Measurements from ENCODE around the gene ASIC4. TPM values are rescaled to one million over a fixed set of nuclear protein-coding genes. Genes with fewer than 3 reads are reported as not detected.

Gene ASIC4
- total RNA-seq, 1 experiment from 2014 or later: not detected

GRCh38 chr2:219557791-219558785 lies 43.8 kb downstream of the ASIC4 start:
- DNase-seq (ENCODE audit: low read depth in 1 of 2, low spot score in 2 of 2): no peak
- no peak overlapping the region for H3K27ac ChIP-seq
- H3K36me3 ChIP-seq: no peaks in the 10 kb centered on the region
- H3K27me3 ChIP-seq (replicated peaks): no peaks in the 10 kb centered on the region
- H3K9me3 ChIP-seq (replicated peaks): no peaks in the 10 kb centered on the region
- peaks cover under 1% of the 10 kb centered on the region for H3K4me1 ChIP-seq (replicated peaks)
- H3K4me3 ChIP-seq: no peak overlapping the region

GRCh38 chr2:219559156-219559915 lies 45.1 kb downstream of the ASIC4 start:
- Histone ChIP-seq H3K27ac (no peak overlapping the region), H3K9me3 (replicated peaks) (no peaks in the 10 kb centered on the region)
- no peak for DNase-seq (ENCODE audit: low read depth in 1 of 2, low spot score in 2 of 2)

GRCh38 chr2:219560037-219560892 lies 46.0 kb downstream of the ASIC4 start:
- Histone ChIP-seq H3K36me3 (no peaks in the 10 kb centered on the region; the same call in 1 of the 2 replicates), H3K4me3 (no peak overlapping the region)
- DNase-seq (ENCODE audit: low read depth in 1 of 2, low spot score in 2 of 2): no peak

More at GRCh38 chr2:219559156-219559915, 45.1 kb downstream of the ASIC4 start:
- H3K4me3 ChIP-seq: no peak overlapping the region
- H3K36me3 ChIP-seq: no peaks in the 10 kb centered on the region; the same call in 1 of the 2 replicates
- H3K4me1 ChIP-seq (replicated peaks): no peaks in the 10 kb centered on the region
- no peaks in the 10 kb centered on the region for H3K27me3 ChIP-seq (replicated peaks)

GRCh38 chr2:219560893-219561178 lies 46.6 kb downstream of the ASIC4 start:
- Histone ChIP-seq H3K27me3 (replicated peaks) (no peaks in the 10 kb centered on the region), H3K4me3 (no peak overlapping the region), H3K4me1 (replicated peaks) (no peaks in the 10 kb centered on the region), H3K9me3 (replicated peaks) (no peaks in the 10 kb centered on the region), H3K27ac (no peak overlapping the region), H3K36me3 (peaks cover under 1% of the 10 kb centered on the region; the same call in 1 of the 2 replicates)
- DNase-seq (ENCODE audit: low read depth in 1 of 2, low spot score in 2 of 2): no peak

More at GRCh38 chr2:219560037-219560892, 46.0 kb downstream of the ASIC4 start:
- H3K27me3 ChIP-seq (replicated peaks): no peaks in the 10 kb centered on the region
- no peaks in the 10 kb centered on the region for H3K9me3 ChIP-seq (replicated peaks)
- H3K27ac ChIP-seq: no peak overlapping the region
- no peaks in the 10 kb centered on the region for H3K4me1 ChIP-seq (replicated peaks)

GRCh38 chr2:219561179-219562048 lies 47.1 kb downstream of the ASIC4 start:
- Histone ChIP-seq H3K4me1 (replicated peaks) (no peaks in the 10 kb centered on the region), H3K36me3 (peaks cover 4% of the 10 kb centered on the region; the same call in 1 of the 2 replicates), H3K9me3 (replicated peaks) (no peaks in the 10 kb centered on the region), H3K27me3 (replicated peaks) (no peaks in the 10 kb centered on the region), H3K27ac (no peak overlapping the region), H3K4me3 (no peak overlapping the region)
- DNase-seq (ENCODE audit: low read depth in 1 of 2, low spot score in 2 of 2): no peak

GRCh38 chr2:219562049-219563020 lies 48.1 kb downstream of the ASIC4 start:
- H3K27ac ChIP-seq: no peak overlapping the region
- no peaks in the 10 kb centered on the region for H3K4me1 ChIP-seq (replicated peaks)
- no peak overlapping the region for H3K4me3 ChIP-seq
- no peaks in the 10 kb centered on the region for H3K27me3 ChIP-seq (replicated peaks)
- no peak for DNase-seq (ENCODE audit: low read depth in 1 of 2, low spot score in 2 of 2)
- H3K36me3 ChIP-seq: peaks cover 11% of the 10 kb centered on the region
- no peaks in the 10 kb centered on the region for H3K9me3 ChIP-seq (replicated peaks)

GRCh38 chr2:219563271-219563928 lies 49.1 kb downstream of the ASIC4 start:
- Histone ChIP-seq H3K27me3 (replicated peaks) (no peaks in the 10 kb centered on the region), H3K4me1 (replicated peaks) (no peaks in the 10 kb centered on the region), H3K9me3 (replicated peaks) (no peaks in the 10 kb centered on the region), H3K4me3 (no peak overlapping the region), H3K36me3 (peaks cover 22% of the 10 kb centered on the region), H3K27ac (no peak overlapping the region)
- DNase-seq (ENCODE audit: low read depth in 1 of 2, low spot score in 2 of 2): no peak

GRCh38 chr2:219565130-219566080 lies 51.1 kb downstream of the ASIC4 start:
- H3K9me3 ChIP-seq (replicated peaks): 0 out of 2 replicates have a peak, but pooled peaks cover 3% of the 10 kb centered on the region
- H3K27ac ChIP-seq: no peak overlapping the region
- peaks cover 38% of the 10 kb centered on the region for H3K36me3 ChIP-seq
- peaks cover 5% of the 10 kb centered on the region for H3K4me1 ChIP-seq (replicated peaks)
- H3K4me3 ChIP-seq: no peak overlapping the region
- DNase-seq (ENCODE audit: low read depth in 1 of 2, low spot score in 2 of 2): no peak
- H3K27me3 ChIP-seq (replicated peaks): no peaks in the 10 kb centered on the region

GRCh38 chr2:219566640-219567039 lies 52.4 kb downstream of the ASIC4 start:
- H3K9me3 ChIP-seq (replicated peaks): 0 out of 2 replicates have a peak, but pooled peaks cover 3% of the 10 kb centered on the region
- H3K27ac ChIP-seq: no peak overlapping the region
- H3K4me1 ChIP-seq (replicated peaks): peaks cover 14% of the 10 kb centered on the region
- H3K36me3 ChIP-seq: peaks cover 44% of the 10 kb centered on the region
- H3K27me3 ChIP-seq (replicated peaks): no peaks in the 10 kb centered on the region
- H3K4me3 ChIP-seq: no peak overlapping the region
- DNase-seq (ENCODE audit: low read depth in 1 of 2, low spot score in 2 of 2): no peak

- Histone ChIP-seq H3K36me3 (peaks cover 44% of the 10 kb centered on the region), H3K4me3 (no peak overlapping the region), H3K9me3 (replicated peaks) (0 out of 2 replicates have a peak, but pooled peaks cover 3% of the 10 kb centered on the region), H3K27ac (no peak overlapping the region), H3K27me3 (replicated peaks) (no peaks in the 10 kb centered on the region), H3K4me1 (replicated peaks) (peaks cover 18% of the 10 kb centered on the region)
- no peak for DNase-seq (ENCODE audit: low read depth in 1 of 2, low spot score in 2 of 2)
Observed at GRCh38 chr2:219567131-219567530, 52.8 kb downstream of the ASIC4 start.

Data from SJSA1 (cell line).